GM18867 (cell line): Measurements from ENCODE around the gene RERG.

Experiments
- ATAC-seq: cut with Tn5 transposase; IDR thresholded peaks from one replicate; pipeline ENCODE4 v1.9.1; 2021; ENCODE audit warnings: mild to moderate bottlenecking, moderate library complexity; ENCODE audit not compliant: unreplicated experiment

Gene RERG

GRCh38 chr12:15220451-15220850 is 766 bp downstream of the RERG start:
- ATAC-seq: no peak

GRCh38 chr12:15218794-15219193 is 2.4 kb downstream of the RERG start:
- no peak for ATAC-seq

- no peak for ATAC-seq
Observed at GRCh38 chr12:15216036-15216889, 5.0 kb downstream of the RERG start.

GRCh38 chr12:15214851-15215601 is 6.2 kb downstream of the RERG start:
- no peak for ATAC-seq

- ATAC-seq: no peak
Observed at GRCh38 chr12:15212930-15213329, 8.3 kb downstream of the RERG start.

GRCh38 chr12:15209782-15210181 is 11.4 kb downstream of the RERG start:
- no peak for ATAC-seq

GRCh38 chr12:15208871-15209656 is 12.2 kb downstream of the RERG start:
- ATAC-seq: no peak

- no peak for ATAC-seq
Observed at GRCh38 chr12:15208140-15208539, 13.1 kb downstream of the RERG start.

GRCh38 chr12:15206831-15207389 is 14.3 kb downstream of the RERG start:
- ATAC-seq: no peak

- no peak for ATAC-seq
Observed at GRCh38 chr12:15206338-15206737, 14.9 kb downstream of the RERG start.

GRCh38 chr12:15205341-15206010 is 15.7 kb downstream of the RERG start:
- no peak for ATAC-seq

- ATAC-seq: no peak
Observed at GRCh38 chr12:15201456-15201855, 19.8 kb downstream of the RERG start.

- no peak for ATAC-seq
Observed at GRCh38 chr12:15201056-15201455, 20.2 kb downstream of the RERG start.

GRCh38 chr12:15200641-15201040 is 20.6 kb downstream of the RERG start:
- no peak for ATAC-seq

GRCh38 chr12:15199930-15200329 is 21.3 kb downstream of the RERG start:
- ATAC-seq: no peak

GRCh38 chr12:15196678-15197505 is 24.3 kb downstream of the RERG start:
- peak; percentile 89 for ATAC-seq

GRCh38 chr12:15196221-15196620 is 25.0 kb downstream of the RERG start:
- peak; percentile 27 for ATAC-seq

GRCh38 chr12:15194456-15195368 is 26.5 kb downstream of the RERG start:
- no peak for ATAC-seq

- ATAC-seq: no peak
Observed at GRCh38 chr12:15193946-15194345, 27.3 kb downstream of the RERG start.
